GM12864 (cell line): ENCODE data around the gene MMD2.

Experiments
- DNase-seq: peaks from one replicate; pipeline ENCODE4 v3.0.0-alpha.2; 2011; ENCODE audit warnings: low read depth
- H3K4me3 ChIP-seq: 2 replicates; pipeline ENCODE4 v1.5.1; 2011; ENCODE audit warnings: mild to moderate bottlenecking, low read depth, low read length, control low read depth
- TF ChIP-seq, protein P1 (sequence below): IDR thresholded peaks from 2 replicates; pipeline ENCODE4 v1.5.1; 2011; ENCODE audit warnings: low read depth, mild to moderate bottlenecking, moderate library complexity, low read length, control low read depth, inconsistent platforms; ENCODE audit errors: missing control alignments

The MMD2 gene

GRCh38 chr7:4884164-4884563, 74.8 kb downstream of the MMD2 start:
- TF ChIP-seq, protein P1, sequence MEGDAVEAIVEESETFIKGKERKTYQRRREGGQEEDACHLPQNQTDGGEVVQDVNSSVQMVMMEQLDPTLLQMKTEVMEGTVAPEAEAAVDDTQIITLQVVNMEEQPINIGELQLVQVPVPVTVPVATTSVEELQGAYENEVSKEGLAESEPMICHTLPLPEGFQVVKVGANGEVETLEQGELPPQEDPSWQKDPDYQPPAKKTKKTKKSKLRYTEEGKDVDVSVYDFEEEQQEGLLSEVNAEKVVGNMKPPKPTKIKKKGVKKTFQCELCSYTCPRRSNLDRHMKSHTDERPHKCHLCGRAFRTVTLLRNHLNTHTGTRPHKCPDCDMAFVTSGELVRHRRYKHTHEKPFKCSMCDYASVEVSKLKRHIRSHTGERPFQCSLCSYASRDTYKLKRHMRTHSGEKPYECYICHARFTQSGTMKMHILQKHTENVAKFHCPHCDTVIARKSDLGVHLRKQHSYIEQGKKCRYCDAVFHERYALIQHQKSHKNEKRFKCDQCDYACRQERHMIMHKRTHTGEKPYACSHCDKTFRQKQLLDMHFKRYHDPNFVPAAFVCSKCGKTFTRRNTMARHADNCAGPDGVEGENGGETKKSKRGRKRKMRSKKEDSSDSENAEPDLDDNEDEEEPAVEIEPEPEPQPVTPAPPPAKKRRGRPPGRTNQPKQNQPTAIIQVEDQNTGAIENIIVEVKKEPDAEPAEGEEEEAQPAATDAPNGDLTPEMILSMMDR: no peak
- DNase-seq: no peak
- H3K4me3 ChIP-seq: no peak overlapping the region

- TF ChIP-seq, protein P1: peak; percentile 47
- H3K4me3 ChIP-seq: no peak within 1 kb of the TSS
Observed at GRCh38 chr7:4883372-4884144, 75.4 kb downstream of the MMD2 start, which contains the start of gene RADIL. Gene RADIL (minus strand): TSS chr7:4883716. CDS start chr7:4878139, 5,577 bp downstream.

GRCh38 chr7:4883033-4883371, 76.0 kb downstream of the MMD2 start:
- no peak overlapping the region for H3K4me3 ChIP-seq
- no peak for DNase-seq
- TF ChIP-seq, protein P1: no peak

More at GRCh38 chr7:4883372-4884144, 75.4 kb downstream of the MMD2 start, which contains the start of gene RADIL:
- no peak for DNase-seq

DNA sequence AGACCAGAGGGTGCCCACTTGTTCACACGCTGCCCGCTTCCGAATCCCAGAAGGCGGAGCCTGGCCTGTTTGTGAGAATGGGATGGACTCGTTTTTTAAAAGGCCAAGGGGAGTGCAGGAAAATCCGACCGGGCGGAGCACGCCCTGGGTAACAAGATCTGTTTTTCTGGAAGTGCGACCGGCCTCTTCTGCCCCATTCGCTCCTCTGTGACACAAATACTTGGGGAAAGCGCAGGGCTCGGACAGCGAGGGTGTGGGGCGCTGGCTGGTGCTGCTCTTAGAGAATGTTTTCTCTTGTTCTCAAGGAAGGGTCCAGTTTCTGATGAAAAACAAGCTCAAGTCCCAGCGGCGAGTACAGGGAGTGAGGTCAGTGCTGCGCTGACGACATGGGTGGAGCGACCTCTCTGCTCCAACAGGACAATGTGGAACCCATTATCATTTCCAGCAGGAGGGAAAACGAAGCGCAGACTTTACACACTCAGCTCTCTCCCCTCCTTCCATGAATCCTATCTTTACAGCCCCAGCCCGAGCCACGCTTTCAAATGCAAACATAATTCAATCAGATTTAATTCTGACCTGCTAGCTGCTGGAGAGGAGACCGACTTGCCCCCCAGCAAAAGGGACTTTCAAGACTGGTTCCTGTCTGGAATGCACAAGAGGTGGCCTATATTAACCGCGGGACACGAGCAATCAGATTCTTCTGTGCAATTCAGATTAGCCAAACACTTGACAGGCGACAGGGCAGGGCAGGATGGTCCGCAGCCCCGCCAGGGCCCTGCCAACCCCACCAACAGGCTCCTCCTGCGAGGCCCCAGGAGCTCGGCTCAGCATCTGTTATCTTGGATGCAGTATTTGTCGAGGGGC, 76.6 kb downstream of the MMD2 start:
- no peak overlapping the region for H3K4me3 ChIP-seq
- TF ChIP-seq, protein P1: no peak
- DNase-seq: no peak

GRCh38 chr7:4880218-4880617, 78.8 kb downstream of the MMD2 start:
- H3K4me3 ChIP-seq: no peak overlapping the region
- DNase-seq: no peak
- TF ChIP-seq, protein P1: no peak

DNA sequence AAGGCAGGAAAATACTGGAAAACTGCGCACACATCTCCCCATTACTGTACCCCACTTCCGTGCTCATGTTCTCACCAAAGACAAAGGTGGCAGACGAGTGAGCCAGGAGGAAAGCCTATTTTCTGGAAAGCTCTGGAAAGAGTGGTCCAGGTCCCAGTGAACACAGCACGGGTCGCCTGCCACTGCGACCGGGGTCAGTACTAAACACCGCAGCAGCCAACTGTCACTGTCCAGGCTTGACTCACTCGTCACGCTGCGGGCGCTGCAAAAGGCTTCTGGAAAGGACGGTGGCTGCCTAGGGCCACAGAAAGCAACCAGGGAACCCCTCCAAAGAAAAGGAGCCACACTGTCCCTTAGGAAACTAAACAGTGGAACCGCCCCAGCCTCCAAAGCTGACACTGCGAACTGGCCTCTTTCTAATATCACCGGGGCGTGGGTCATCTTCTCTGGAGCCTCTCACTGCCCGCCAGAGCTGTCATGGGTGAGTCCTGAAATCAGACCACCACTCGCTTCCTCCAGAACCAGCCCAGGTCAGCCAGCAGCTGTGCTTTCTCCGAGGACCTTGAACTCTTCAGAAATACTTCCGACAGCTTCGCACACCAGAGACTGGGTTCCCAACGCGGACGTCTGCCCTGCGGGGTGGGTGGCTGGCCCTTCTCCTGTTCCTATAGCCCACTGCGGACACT, 79.4 kb downstream of the MMD2 start:
- no peak for DNase-seq
- TF ChIP-seq, protein P1: no peak
- H3K4me3 ChIP-seq: no peak overlapping the region
